ENCODE measurements around the gene IL1RL1.

IL1RL1 gene

DNA sequence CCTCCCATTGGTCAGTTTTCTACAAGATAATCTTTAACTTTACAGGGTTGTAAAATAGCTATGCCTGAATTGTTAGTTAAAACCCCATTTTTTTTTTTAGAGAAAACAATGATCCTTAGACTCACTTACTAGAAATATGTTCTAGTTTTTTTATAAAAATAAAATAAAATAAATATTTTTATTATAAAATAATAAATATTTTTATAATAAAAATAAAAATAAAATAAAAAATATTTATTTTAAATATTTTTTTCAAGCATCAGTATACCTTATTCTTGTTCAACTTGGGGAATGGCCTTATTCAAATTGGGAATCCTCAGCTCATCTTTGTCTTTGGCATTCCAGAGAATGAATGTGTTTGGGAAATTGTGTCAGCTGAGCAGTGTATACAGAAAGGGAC, 20.8 kb upstream of the IL1RL1 start:
- no peak for DNase-seq (ENCODE audit: low read depth, low spot score)
- in situ Hi-C loops (cut with HindIII; ENCODE audit: low sequenced_read_pairs): no loop called here
- no peak overlapping the region for H3K4me3 ChIP-seq (ENCODE audit: low read depth, low read length)
- TF ChIP-seq, protein P1, sequence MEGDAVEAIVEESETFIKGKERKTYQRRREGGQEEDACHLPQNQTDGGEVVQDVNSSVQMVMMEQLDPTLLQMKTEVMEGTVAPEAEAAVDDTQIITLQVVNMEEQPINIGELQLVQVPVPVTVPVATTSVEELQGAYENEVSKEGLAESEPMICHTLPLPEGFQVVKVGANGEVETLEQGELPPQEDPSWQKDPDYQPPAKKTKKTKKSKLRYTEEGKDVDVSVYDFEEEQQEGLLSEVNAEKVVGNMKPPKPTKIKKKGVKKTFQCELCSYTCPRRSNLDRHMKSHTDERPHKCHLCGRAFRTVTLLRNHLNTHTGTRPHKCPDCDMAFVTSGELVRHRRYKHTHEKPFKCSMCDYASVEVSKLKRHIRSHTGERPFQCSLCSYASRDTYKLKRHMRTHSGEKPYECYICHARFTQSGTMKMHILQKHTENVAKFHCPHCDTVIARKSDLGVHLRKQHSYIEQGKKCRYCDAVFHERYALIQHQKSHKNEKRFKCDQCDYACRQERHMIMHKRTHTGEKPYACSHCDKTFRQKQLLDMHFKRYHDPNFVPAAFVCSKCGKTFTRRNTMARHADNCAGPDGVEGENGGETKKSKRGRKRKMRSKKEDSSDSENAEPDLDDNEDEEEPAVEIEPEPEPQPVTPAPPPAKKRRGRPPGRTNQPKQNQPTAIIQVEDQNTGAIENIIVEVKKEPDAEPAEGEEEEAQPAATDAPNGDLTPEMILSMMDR (IDR thresholded peaks at IDR 0.05; ENCODE audit: low read depth, low read length): no peak

DNA sequence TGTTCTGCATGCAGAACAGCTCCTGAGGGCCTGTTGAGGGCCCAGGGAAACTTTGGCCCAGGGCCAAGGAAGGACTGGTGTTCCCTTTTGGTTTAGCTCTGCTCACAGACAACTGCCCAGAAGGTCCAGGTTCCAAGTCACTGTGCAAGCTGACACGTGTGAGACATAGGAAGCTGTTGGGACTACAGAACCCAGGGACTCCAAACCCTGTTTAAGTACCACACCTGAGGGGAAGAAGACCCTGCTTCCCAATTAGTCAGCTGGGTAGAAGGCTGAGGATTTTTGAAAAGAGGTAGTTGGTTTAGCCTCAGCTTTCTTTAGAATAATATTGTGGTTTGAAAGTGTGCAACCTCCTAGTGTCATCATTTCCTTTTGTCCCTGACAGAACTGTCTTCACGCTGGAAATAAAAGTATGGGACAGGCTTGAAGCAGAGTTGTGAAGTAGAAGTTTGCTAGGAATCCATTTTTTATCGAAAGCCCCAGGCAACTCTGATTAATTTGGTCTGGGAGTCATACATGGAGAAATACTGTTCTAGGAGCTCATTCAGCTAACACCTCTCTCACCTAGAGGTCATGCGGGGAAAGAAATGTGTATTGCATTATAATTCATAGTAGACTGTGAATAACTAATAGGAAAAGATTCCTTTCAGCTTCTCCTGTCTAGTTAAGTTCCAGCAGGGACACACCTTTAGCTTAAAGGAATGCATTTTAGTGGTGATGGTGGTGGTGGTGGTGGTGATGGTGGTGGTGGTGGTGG, 19.9 kb upstream of the IL1RL1 start:
- DNase-seq (ENCODE audit: low read depth, low spot score): no peak
- TF ChIP-seq, protein P1 (IDR thresholded peaks at IDR 0.05; ENCODE audit: low read depth, low read length): no peak
- in situ Hi-C loops (cut with HindIII; ENCODE audit: low sequenced_read_pairs): no loop called here
- no peak overlapping the region for H3K4me3 ChIP-seq (ENCODE audit: low read depth, low read length)

DNA sequence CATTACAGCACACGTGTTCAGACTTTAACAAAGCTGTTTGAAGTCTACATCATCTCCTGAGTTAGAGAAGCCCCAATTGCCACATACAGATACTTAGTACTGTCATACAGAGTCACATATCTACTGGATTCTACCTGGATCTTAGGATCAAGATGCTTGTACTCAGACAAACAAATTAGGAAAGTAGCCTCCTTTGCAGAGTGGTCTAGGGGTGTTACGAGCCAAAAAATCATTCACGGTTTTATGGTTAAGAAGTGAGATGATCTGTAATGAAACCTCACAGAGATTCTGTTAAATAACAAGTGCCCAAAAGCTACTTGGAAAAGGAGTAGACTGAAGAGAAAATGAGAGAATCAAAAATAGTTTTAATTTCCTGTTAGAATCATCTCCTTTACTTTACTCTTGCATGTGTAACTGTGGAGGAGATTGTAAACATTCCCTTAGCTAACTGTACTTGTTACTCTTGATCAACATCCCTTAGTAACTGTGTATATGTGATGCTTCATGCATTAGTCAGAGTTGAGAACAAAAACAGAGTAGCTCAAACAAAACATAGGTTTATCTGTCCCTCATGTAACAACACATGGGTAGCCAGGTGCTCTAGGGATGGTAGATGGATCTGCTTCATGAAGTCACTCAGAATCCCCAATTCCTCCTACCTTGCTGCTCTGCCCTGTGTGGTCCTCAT, 16.4 kb upstream of the IL1RL1 start:
- TF ChIP-seq, protein P1 (IDR thresholded peaks at IDR 0.05; ENCODE audit: low read depth, low read length): no peak
- H3K4me3 ChIP-seq (ENCODE audit: low read depth, low read length): no peak overlapping the region
- peak; percentile 23 for DNase-seq (ENCODE audit: low read depth, low spot score)
- in situ Hi-C loops (cut with HindIII; ENCODE audit: low sequenced_read_pairs): no loop called here

DNA sequence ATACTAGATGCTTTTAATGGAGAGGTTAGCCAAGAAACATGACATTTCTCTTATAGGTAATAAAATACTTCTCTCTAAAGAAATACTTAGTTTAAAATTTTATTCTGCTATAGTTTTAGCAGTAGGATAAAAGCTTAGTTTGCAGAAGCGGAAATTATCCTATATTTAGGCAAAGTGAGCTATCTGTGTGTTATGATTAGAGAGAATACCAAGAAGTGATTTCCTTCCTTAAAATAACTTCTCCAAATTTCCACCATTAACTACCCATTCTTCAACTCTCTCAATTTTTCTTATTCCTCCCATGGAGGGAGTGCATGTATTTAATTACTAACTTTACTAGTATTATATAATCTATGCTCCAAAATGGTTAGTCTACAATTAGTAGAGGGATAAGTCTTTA, 15.8 kb upstream of the IL1RL1 start:
- in situ Hi-C loops (cut with HindIII; ENCODE audit: low sequenced_read_pairs): no loop called here
- no peak overlapping the region for H3K4me3 ChIP-seq (ENCODE audit: low read depth, low read length)
- TF ChIP-seq, protein P1 (IDR thresholded peaks at IDR 0.05; ENCODE audit: low read depth, low read length): no peak
- DNase-seq (ENCODE audit: low read depth, low spot score): no peak

DNA sequence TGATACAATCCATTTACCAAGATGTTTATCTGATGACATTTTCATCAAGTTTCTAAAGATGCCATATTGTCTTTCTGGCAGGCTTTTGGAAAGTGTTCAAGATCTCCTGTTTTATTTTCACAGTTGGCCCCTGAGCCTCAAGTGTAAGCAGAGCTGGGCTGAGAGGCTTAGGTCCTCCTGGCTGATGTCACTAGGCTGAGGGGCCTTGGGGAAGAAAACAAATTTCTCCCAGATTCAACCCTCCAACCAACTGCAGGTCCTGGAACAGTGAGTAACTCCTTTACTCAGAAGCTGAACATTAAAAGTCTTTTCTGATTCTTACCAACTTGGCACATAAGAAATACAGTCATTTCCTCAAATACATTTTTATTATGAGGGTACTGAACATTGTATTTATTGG, 14.9 kb upstream of the IL1RL1 start:
- DNase-seq (ENCODE audit: low read depth, low spot score): no peak
- TF ChIP-seq, protein P1 (IDR thresholded peaks at IDR 0.05; ENCODE audit: low read depth, low read length): no peak
- no peak overlapping the region for H3K4me3 ChIP-seq (ENCODE audit: low read depth, low read length)
- in situ Hi-C loops (cut with HindIII; ENCODE audit: low sequenced_read_pairs): no loop called here

DNA sequence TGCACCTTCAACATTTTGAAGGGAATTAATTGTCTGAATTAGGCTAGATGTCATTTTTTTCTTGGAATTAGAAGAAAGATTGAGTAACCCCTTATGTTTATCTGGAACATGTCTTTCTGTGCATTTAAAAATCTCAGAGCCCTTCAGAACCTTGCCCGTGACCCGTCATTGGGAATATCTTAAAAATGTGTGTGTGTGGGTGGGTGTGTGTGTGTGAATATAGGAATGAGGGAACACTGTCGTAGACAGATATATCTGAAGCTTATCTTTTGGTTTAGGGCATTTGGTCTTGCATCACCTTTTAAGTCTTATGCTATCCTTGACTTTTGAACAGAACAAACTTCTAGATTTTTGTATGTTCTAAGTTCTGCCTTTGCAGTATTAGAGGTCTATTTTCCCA, 13.5 kb upstream of the IL1RL1 start:
- H3K4me3 ChIP-seq (ENCODE audit: low read depth, low read length): no peak overlapping the region
- in situ Hi-C loops (cut with HindIII; ENCODE audit: low sequenced_read_pairs): no loop called here
- TF ChIP-seq, protein P1 (IDR thresholded peaks at IDR 0.05; ENCODE audit: low read depth, low read length): no peak
- DNase-seq (ENCODE audit: low read depth, low spot score): no peak
